D721Med (cell line): ENCODE data around the gene INO80B.
"Not testable (repeated sequence)": the region's sequence is repeated elsewhere in the genome, so short reads cannot be mapped to it uniquely, and the experiment has no call there.

Experiments
- DNase-seq: peaks from one replicate; pipeline ENCODE4 v3.0.0; 2011; ENCODE audit warnings: low spot score; ENCODE audit not compliant: insufficient read length
- FAIRE-seq: peaks from 2 replicates; lab custom pipeline; 2011; peaks lifted over from hg19 to GRCh38; lab: Jason Lieb, UNC
- TF ChIP-seq, protein P1 (sequence below): IDR thresholded peaks from 2 replicates; pipeline ENCODE4 v1.5.1; 2012; ENCODE audit warnings: mild to moderate bottlenecking, control low read depth; ENCODE audit not compliant: insufficient read depth; ENCODE audit errors: missing control alignments

INO80B gene

GRCh38 chr2:74464406-74464805 lies 9.5 kb downstream of the INO80B start:
- FAIRE-seq (no peak), DNase-seq (no peak)
- TF ChIP-seq, protein P1, sequence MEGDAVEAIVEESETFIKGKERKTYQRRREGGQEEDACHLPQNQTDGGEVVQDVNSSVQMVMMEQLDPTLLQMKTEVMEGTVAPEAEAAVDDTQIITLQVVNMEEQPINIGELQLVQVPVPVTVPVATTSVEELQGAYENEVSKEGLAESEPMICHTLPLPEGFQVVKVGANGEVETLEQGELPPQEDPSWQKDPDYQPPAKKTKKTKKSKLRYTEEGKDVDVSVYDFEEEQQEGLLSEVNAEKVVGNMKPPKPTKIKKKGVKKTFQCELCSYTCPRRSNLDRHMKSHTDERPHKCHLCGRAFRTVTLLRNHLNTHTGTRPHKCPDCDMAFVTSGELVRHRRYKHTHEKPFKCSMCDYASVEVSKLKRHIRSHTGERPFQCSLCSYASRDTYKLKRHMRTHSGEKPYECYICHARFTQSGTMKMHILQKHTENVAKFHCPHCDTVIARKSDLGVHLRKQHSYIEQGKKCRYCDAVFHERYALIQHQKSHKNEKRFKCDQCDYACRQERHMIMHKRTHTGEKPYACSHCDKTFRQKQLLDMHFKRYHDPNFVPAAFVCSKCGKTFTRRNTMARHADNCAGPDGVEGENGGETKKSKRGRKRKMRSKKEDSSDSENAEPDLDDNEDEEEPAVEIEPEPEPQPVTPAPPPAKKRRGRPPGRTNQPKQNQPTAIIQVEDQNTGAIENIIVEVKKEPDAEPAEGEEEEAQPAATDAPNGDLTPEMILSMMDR: no peak

GRCh38 chr2:74470742-74471141 lies 15.9 kb downstream of the INO80B start:
- FAIRE-seq, DNase-seq: not testable (repeated sequence)

GRCh38 chr2:74471332-74472065 lies 16.6 kb downstream of the INO80B start:
- FAIRE-seq: no peak
- no peak for DNase-seq
- TF ChIP-seq, protein P1: no peak

DNA sequence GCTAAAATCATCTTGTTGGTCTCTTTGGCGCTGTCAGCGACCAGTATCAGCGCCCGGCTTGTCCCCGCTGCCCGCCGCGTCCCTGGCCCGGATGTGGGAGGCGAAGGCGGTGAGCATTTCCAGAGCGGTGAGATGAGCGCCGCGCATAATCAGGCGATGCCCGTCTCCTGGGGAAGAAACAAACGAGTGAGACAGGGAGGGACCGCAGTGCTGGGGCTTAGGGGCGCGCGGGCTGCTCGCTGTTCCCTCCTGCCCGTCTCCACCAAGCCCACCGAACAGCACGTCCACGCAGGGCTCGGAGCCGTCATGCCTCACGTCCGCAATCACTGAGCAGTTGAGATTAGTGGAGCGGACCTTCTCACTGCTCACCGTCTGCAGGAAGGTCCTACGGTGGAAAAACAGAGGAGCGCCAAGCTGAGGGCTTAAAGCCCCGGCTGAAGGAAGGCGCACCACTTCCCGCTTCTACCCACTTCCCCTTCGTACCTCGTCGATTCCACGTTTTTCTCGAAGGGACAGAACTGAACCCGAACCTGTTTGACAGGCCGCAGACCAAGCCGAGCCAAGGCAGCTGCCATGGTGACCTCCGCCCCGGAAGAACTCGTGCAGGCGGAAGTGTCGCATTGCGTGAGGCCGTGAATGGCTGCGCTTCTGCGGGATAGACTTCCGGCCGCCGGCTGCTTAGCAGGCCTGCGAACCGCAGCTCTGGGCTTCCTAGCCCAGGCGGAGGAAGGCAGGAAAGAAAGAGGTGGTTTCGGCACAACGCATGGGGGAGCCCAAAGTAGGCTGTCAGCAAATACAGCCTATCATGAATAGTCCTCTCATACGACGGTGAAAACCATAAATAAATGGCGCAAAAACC lies 17.4 kb downstream of the INO80B start, which contains the start of gene MRPL53:
Gene MRPL53, minus strand, starts transcription at position 595 of the 859 bp plus-strand sequence. Its CDS starts 20 bp downstream, at position 575.
- DNase-seq (no peak), FAIRE-seq (no peak)
- TF ChIP-seq, protein P1: no peak

- TF ChIP-seq, protein P1: no peak
- no peak for FAIRE-seq
- DNase-seq: no peak
Observed at GRCh38 chr2:74472945-74473258, 18.0 kb downstream of the INO80B start.

DNA sequence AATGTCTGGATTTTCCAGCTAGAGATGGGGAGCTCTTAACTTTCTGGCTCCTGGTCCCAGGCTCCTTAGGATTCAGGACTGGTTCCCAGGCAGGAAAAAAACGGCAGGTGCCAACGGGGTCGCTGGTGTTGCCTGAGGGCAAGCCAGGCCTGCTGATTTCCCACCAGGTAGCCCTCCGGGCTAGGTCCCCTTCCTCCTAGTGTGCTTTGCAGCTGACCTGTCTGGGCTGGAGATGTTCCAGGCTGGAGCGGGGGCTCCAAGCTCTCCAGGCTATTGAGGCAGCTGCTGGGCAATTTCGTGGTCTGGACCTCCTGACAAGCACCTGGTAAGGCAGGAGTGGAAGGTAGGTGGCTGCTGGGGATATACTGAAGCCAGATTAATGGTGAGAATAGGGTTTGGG lies 19.6 kb downstream of the INO80B start:
- TF ChIP-seq, protein P1: no peak
- FAIRE-seq (no peak), DNase-seq (no peak)

GRCh38 chr2:74474899-74475298 lies 20.0 kb downstream of the INO80B start:
- TF ChIP-seq, protein P1: no peak
- no peak for DNase-seq

More at GRCh38 chr2:74474899-74475298, 20.0 kb downstream of the INO80B start:
- FAIRE-seq: no peak
